H54 (cell line): Measurements from ENCODE around the gene DCAF17.
A peak's percentile ranks its signal among the peaks of the same experiment; 100 is the strongest.
"Not testable (repeated sequence)": the region's sequence is repeated elsewhere in the genome, so short reads cannot be mapped to it uniquely, and the experiment has no call there.

Experiments
- DNase-seq: peaks from one replicate; pipeline ENCODE4 v3.0.0; 2011; ENCODE audit warnings: low spot score, mixed read lengths; ENCODE audit not compliant: insufficient read length
- FAIRE-seq: peaks from 3 replicates; lab custom pipeline; 2011; peaks lifted over from hg19 to GRCh38; lab: Jason Lieb, UNC
- POLR2A ChIP-seq: IDR thresholded peaks from 2 replicates; pipeline ENCODE4 v1.6.1; 2011; ENCODE audit warnings: low read depth, mild to moderate bottlenecking, low read length

DCAF17 gene

DNA sequence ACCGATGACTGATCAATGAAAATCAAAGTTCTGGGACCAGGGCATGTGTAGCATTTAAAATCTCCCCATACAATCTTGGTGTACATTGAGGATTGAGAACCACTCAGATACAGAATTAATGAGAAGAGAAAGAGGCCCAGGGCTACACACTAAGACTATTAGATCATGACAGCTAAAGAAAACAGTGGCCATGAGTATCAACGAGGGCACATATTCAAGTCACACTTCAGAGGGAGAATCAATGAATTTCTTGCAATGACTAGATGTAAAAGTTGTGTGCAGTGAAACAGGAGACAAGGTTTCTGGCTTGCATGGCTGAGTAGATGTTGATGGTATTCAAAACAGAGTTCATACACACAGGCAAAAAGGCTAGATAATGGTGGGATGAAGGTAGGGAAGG is 29.3 kb upstream of the DCAF17 start:
- TF ChIP-seq POLR2A, result no peak
- DNase-seq, result no peak
- no peak for FAIRE-seq

DNA sequence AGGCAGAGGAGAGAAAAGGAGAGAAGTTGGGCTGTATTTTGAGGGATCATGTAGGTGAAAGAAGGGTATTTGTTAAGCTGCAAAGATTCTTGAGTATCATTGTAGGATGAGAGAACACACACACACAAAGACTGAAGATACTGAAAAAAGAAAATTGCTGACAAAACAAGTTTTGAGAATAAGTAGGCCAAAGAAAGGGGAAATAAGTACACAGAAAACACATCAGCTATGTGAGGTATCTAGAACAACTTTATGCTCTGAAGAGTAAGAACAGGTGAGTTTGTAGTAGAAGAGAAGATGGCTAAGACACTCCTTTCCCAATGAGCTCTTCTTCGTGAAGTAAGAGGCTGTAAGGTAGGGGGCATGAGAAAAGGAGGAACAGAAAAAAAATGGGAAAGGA is 28.5 kb upstream of the DCAF17 start:
- no peak for FAIRE-seq

DNA sequence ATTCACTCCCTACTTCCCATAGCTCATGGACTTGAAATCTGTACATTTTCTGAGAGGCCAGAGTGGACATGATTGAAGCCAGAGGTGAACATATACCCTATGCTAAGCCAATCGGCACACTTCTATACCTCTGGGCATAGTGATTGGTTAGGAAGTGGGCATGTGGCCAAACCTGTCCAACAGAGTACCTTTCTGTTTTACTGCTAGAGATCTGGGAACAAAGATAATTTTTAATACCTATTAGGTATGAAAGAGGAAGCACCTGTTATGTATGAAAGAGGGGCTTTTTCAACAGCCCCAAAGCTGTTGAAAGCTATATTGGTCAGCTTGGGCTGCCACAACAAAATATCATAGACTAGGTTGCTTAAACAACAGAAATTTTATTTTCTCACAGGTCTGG is 28.0 kb upstream of the DCAF17 start:
- no peak for TF ChIP-seq POLR2A
- FAIRE-seq (no peak), DNase-seq (no peak)

More for the DNA sequence above, 28.5 kb upstream of the DCAF17 start:
- no peak for TF ChIP-seq POLR2A
- no peak for DNase-seq

DNA sequence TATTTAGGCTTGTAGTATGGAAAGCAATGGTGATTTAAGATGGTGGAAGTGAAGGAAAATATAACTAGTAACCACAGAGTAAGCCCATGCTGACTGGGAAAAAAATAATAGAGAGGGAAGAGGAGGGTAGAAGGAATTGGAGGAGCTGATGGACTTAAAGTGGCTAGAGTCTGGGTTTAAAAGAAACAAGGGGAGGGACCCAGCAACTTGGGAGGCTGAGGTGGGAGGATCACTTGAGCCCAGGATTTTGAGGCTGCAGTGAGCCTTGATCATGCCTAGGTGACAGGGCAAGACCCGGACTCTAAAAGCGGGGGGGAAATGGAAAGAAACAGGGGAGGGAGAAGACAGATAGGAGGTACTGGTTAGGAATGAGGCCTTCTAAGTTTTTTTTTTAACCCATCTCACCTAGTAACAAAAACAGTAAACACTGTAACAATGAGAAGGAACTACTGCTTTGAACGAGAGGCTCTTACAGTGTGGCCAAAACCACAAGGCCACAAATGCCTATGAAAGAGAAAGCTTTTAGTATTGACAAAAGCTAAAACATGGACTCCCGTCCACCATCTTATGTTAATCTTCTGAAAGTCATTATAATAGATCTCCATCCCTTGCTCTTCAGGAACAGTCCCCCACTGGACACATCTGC is 26.9 kb upstream of the DCAF17 start:
- no peak for TF ChIP-seq POLR2A
- DNase-seq (no peak), FAIRE-seq (no peak)

DNA sequence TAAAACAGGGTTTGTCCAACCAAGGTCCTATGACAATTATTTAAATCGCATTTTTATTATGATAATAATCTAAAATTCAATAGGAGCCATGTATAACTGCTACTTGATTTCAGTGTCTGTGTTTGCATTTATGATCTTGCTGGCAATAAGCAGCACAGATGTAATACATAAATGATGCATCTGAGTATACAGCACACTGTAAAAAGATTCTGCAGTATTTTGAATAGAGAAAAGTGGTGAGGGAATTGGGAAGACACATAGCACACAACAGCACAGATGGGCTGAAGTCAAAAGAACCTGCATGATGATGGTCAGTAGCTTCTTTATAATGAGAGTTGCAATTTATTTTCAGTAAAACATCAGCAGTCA is 26.4 kb upstream of the DCAF17 start:
- FAIRE-seq, result no peak
- TF ChIP-seq POLR2A, result no peak

DNA sequence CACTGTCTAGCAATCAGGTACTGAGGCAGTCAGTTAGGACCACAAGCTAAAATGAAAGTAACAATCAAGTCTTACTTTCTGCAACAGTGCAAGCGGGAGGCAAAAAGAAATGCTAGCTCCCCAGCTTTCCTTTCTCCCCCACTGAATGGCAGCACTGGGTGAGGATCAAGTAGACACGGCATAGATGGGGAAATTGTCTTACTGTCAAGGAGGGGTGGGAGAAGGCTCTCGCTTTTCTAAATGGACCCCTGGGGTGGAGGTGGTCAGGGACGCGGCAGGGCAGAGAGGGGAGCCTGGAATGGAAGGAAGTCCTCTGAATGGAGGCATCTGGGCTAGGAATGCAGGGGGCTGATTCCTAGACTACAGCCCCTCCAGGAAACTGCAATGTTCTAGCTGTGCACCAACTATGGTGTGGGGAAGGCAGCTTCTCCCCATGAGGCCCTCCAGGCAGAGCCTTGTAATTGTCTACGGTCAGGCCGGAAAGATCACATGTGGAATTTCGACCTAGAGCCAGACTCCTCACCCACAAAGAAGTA is 24.5 kb upstream of the DCAF17 start:
- TF ChIP-seq POLR2A, result no peak
- FAIRE-seq (peak; percentile 60), DNase-seq (no peak)

More for the DNA sequence above, 26.4 kb upstream of the DCAF17 start:
- DNase-seq, result no peak

DNA sequence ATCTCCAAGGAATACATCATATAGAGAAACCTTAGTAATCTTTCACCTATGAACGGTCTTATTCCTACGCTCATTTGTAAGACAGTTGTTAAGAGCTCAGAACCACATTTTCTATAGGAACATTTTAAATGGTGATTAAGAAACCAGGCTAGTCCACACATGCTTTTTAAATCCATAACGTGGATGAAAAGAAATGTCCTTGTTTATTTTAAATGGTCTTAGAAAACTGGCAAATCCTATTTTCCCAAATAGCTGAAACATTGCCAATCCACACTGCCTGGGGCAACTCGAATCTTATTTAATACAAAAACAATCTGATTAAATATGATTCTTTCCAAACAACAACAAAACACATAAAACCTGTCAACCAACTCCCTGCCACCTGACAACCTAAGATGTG is 23.9 kb upstream of the DCAF17 start:
- FAIRE-seq (no peak), DNase-seq (no peak)
- TF ChIP-seq POLR2A, result no peak

DNA sequence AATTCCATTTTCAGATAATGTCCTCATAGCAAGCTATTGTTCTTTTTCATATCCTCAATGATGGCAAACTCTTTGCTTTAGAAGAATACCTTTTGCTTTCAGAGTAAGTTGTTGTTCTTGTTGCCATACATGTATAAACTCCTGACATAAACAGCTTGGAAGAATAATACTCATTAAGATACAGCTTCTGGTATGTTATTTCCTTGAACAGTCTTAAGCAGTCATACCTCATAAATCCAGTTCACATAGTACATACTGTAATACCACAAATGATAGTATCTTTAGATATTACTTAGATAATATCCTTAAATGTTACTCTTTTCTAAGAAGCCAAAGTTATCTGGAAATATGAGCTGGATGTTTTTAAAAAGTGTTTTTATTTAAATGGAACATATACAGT is 23.4 kb upstream of the DCAF17 start:
- no peak for TF ChIP-seq POLR2A
- FAIRE-seq, result peak; percentile 11

DNA sequence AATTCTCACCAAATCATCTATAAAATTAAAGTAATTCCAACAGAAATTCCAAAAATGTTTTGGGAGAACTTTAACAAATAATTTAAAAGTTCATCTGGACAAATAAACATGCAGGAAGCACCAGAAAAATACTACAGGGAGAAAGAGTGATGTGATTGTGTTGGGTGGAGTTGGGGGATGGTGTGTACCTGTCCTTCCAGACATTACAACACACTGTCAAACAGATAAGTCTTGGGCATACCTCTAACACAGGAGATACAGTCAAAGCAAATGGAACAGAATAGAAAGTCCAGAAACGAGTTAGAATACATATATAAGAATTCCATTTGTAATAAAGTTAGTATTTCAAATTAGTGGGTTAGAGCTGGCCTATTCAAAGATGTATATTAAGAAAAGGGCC is 22.8 kb upstream of the DCAF17 start:
- DNase-seq (no peak), FAIRE-seq (no peak)

More for the DNA sequence above, 23.4 kb upstream of the DCAF17 start:
- DNase-seq, result no peak

DNA sequence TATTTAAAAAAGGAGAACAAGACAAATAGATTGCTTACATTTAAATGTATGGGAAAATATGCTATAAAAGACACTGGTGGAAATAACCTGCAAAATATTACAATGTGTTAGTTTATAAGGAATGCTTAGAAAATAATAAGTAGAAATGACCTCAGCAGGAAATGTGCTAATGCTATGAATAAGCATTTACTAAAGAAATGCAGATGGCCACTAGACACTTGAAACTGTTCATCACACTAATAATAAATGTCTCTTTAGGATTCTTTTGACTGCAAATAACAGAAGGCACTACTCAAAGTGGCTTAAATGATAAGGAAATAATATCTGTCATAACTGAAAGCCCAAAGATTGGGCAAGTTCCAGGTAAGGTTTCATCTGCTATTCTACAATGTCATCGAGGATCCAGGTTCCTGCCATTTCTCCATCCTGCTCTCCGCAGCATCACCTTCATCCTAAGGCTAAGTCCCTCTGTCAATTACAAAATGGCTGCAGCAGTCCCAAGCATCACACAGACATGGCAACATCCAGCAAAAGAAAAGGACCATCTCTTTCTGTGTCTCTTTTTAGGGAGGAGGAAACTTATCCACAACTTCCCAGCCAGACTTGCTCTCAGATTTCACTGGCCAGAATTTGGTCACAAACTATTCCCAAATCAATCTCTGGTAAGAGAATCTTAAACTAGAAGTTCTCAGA is 22.1 kb upstream of the DCAF17 start:
- DNase-seq, result no peak
- TF ChIP-seq POLR2A, result no peak
- no peak for FAIRE-seq

More for the DNA sequence above, 22.8 kb upstream of the DCAF17 start:
- no peak for TF ChIP-seq POLR2A

DNA sequence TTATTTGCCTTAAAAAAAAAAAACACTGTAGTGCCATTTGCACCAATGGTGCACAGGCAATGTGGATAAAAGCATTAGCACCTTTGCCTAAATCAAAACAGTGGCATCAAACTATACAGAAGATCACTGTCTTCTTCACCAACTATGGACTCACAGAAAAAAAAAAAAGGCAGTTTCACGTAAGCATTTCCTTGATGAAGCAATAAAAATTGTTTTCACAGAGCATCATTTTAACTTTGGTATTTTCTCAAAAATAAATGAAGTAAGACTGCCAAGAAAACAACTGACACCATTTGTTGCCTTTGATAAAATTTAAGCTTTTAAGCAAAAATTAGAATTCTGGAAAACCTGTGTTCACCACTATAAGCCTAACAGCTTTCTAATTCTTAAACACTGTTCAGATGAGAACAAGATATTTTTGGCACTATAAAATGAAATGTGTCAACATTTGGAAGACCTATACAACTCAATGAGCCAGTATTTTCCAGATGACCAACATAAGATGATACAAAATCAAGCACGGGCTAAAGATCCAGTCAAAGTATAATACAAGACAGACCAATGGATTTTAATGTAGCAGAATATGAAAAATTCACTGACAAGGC is 21.4 kb upstream of the DCAF17 start:
- FAIRE-seq (peak; percentile 6), DNase-seq (no peak)
- TF ChIP-seq POLR2A, result no peak

DNA sequence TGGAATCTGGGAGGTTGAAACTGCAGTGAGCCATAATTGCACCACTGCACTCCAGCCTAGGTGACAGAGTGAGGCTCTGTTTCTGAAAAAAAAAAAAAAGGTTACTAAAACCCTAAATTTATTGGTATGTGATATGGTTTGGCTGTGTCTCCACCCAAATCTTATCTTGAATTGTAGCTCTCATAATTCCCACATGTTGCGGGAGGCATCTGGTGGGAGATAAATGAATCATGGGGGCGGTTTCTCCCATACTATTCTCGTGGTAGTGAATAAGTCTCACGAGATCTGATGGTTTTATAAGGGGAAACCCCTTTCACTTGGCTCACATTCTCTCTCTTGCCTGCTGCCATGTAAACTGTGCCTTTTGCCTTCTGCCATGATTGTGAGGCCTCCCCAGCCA is 19.4 kb upstream of the DCAF17 start:
- FAIRE-seq, DNase-seq: not testable (repeated sequence)

DNA sequence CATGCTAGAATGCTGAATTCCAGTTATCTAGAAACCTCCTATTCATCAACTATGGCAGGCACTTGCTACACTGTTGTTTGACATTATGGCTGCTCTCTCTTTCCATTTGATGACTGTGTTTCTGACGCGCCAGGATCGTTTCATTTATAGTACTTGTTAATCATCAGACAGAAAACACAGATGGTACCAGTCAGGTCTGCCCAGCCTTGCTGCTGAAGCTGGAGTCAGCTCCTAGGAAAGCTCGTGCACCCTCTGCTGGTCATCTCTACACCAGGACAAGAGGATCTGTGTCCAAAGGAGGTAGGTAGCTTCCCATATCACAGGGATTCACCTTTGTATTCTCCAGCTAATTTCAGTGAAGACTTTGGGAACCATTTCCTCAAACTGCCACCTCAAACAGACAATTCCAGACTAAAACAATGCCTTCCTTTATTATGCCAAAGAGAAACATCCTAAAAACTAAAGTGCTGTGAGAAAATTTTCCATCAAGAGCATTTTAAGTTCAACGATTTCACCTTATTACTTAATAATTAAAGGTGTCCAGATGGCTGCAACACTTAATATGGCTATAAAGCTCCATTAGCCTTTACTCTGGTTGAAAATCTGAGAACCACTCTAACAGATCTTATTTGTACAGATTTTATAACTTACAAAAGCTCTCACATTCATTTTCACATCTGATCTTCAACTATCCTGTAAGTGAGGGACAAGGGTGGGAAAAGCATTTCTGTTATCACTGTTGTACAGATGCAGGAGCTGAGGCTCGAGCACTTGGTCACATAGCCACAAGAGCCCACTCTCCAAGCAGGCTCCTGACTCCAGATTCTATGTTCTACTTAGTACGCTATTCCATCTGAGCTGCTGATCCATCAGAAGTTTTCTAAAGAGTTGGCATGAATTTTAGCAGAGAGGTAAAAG is 17.8 kb upstream of the DCAF17 start:
- TF ChIP-seq POLR2A, result no peak
- peak; percentile 100 for FAIRE-seq
- DNase-seq, result peak; percentile 58
